ENCODE measurements around the gene KRTAP20-4.

Gene KRTAP20-4

GRCh38 chr21:30600787-30601186, 19.6 kb upstream of the KRTAP20-4 start, which contains the start of gene KRTAP22-1:
Gene KRTAP22-1, plus strand, starts transcription at chr21:30601087.
- Histone ChIP-seq H3K4me1 (ENCODE audit: control insufficient read depth, insufficient read depth, low read depth, low read length) (no peaks in the 10 kb centered on the region), H3K18ac (ENCODE audit: low read depth in 1 of 2, low read length in 2 of 2) (no peak within 1 kb of the TSS), H3K9ac (ENCODE audit: low read length) (no peak within 1 kb of the TSS), H3K27ac (ENCODE audit: low read length, poor library complexity, severe bottlenecking) (no peak within 1 kb of the TSS), H2BK120ac (ENCODE audit: low read depth, low read length) (no peak within 1 kb of the TSS), H4K91ac (ENCODE audit: low read length) (no peak within 1 kb of the TSS), H2BK15ac (ENCODE audit: low read depth, poor library complexity, severe bottlenecking) (no peak within 1 kb of the TSS), H3K4me2 (ENCODE audit: low read length, poor library complexity, severe bottlenecking) (no peak within 1 kb of the TSS), H3K4me3 (ENCODE audit: insufficient read depth in 1 of 2, low read depth in 1 of 2, low read length in 2 of 2) (no peak within 1 kb of the TSS), H2BK12ac (ENCODE audit: low read length in 2 of 2) (no peak within 1 kb of the TSS), H2AK5ac (ENCODE audit: low read length, severe bottlenecking) (no peak within 1 kb of the TSS), H2AFZ (ENCODE audit: low read depth, low read length) (no peak within 1 kb of the TSS), H2BK5ac (ENCODE audit: low read depth, low read length, poor library complexity, severe bottlenecking) (no peak within 1 kb of the TSS), H3K4ac (ENCODE audit: low read depth in 1 of 2, low read length in 2 of 2) (no peak within 1 kb of the TSS), H3K36me3 (ENCODE audit: control insufficient read depth in 1 of 2, insufficient read depth in 2 of 2, low read depth in 1 of 2, low read length in 2 of 2) (no peaks in the 10 kb centered on the region), H4K8ac (ENCODE audit: low read length) (no peak within 1 kb of the TSS), H3K14ac (ENCODE audit: low read length in 2 of 2) (no peak within 1 kb of the TSS), H3K9me3 (ENCODE audit: control insufficient read depth, low read length) (peaks cover 5% of the 10 kb centered on the region), H3K79me1 (replicated peaks; ENCODE audit: low read length, poor library complexity, severe bottlenecking) (no peaks in the 10 kb centered on the region), H3K27me3 (ENCODE audit: control insufficient read depth in 1 of 2, insufficient read depth in 1 of 2, low read length in 2 of 2) (no peaks in the 10 kb centered on the region), H3K23ac (ENCODE audit: low read length in 2 of 2) (no peak within 1 kb of the TSS)
- WGBS, result no CpG with 5 or more reads among the region's 1 CpG
- DNase-seq, result no peak

GRCh38 chr21:30605968-30606367, 14.5 kb upstream of the KRTAP20-4 start:
- Histone ChIP-seq H4K91ac (ENCODE audit: low read length) (no peak overlapping the region), H3K23ac (ENCODE audit: low read length in 2 of 2) (no peak overlapping the region), H2BK12ac (ENCODE audit: low read length in 2 of 2) (no peak overlapping the region), H3K4me1 (ENCODE audit: control insufficient read depth, insufficient read depth, low read depth, low read length) (no peaks in the 10 kb centered on the region), H3K4ac (ENCODE audit: low read depth in 1 of 2, low read length in 2 of 2) (no peak overlapping the region), H3K27ac (ENCODE audit: low read length, poor library complexity, severe bottlenecking) (no peak overlapping the region), H2AK5ac (ENCODE audit: low read length, severe bottlenecking) (no peak overlapping the region), H2BK15ac (ENCODE audit: low read depth, poor library complexity, severe bottlenecking) (no peak overlapping the region), H3K79me1 (replicated peaks; ENCODE audit: low read length, poor library complexity, severe bottlenecking) (no peaks in the 10 kb centered on the region), H4K8ac (ENCODE audit: low read length) (no peak overlapping the region), H3K18ac (ENCODE audit: low read depth in 1 of 2, low read length in 2 of 2) (no peak overlapping the region), H3K27me3 (ENCODE audit: control insufficient read depth in 1 of 2, insufficient read depth in 1 of 2, low read length in 2 of 2) (no peaks in the 10 kb centered on the region), H2BK5ac (ENCODE audit: low read depth, low read length, poor library complexity, severe bottlenecking) (no peak overlapping the region), H3K9me3 (ENCODE audit: control insufficient read depth, low read length) (peaks cover 8% of the 10 kb centered on the region), H3K36me3 (ENCODE audit: control insufficient read depth in 1 of 2, insufficient read depth in 2 of 2, low read depth in 1 of 2, low read length in 2 of 2) (no peaks in the 10 kb centered on the region), H2BK120ac (ENCODE audit: low read depth, low read length) (no peak overlapping the region), H3K4me2 (ENCODE audit: low read length, poor library complexity, severe bottlenecking) (no peak overlapping the region), H3K4me3 (ENCODE audit: insufficient read depth in 1 of 2, low read depth in 1 of 2, low read length in 2 of 2) (no peak overlapping the region), H3K9ac (ENCODE audit: low read length) (no peak overlapping the region), H3K14ac (ENCODE audit: low read length in 2 of 2) (no peak overlapping the region), H2AFZ (ENCODE audit: low read depth, low read length) (no peak overlapping the region)
- WGBS, result 49% methylated on average over 2 of the region's 2 CpGs
- no peak for DNase-seq

- H3K14ac ChIP-seq (ENCODE audit: low read length in 2 of 2), result no peak overlapping the region
- H3K23ac ChIP-seq (ENCODE audit: low read length in 2 of 2), result no peak overlapping the region
- no peak for DNase-seq
- no peak overlapping the region for H2BK12ac ChIP-seq (ENCODE audit: low read length in 2 of 2)
- no peaks in the 10 kb centered on the region for H3K4me1 ChIP-seq (ENCODE audit: control insufficient read depth, insufficient read depth, low read depth, low read length)
- H3K9ac ChIP-seq (ENCODE audit: low read length), result no peak overlapping the region
- no peaks in the 10 kb centered on the region for H3K27me3 ChIP-seq (ENCODE audit: control insufficient read depth in 1 of 2, insufficient read depth in 1 of 2, low read length in 2 of 2)
- no peak overlapping the region for H2BK5ac ChIP-seq (ENCODE audit: low read depth, low read length, poor library complexity, severe bottlenecking)
- no peak overlapping the region for H3K4ac ChIP-seq (ENCODE audit: low read depth in 1 of 2, low read length in 2 of 2)
- H2BK15ac ChIP-seq (ENCODE audit: low read depth, poor library complexity, severe bottlenecking), result no peak overlapping the region
- no peak overlapping the region for H2AK5ac ChIP-seq (ENCODE audit: low read length, severe bottlenecking)
- no peak overlapping the region for H2AFZ ChIP-seq (ENCODE audit: low read depth, low read length)
- H3K36me3 ChIP-seq (ENCODE audit: control insufficient read depth in 1 of 2, insufficient read depth in 2 of 2, low read depth in 1 of 2, low read length in 2 of 2), result no peaks in the 10 kb centered on the region
- no peak overlapping the region for H2BK120ac ChIP-seq (ENCODE audit: low read depth, low read length)
- no peak overlapping the region for H3K27ac ChIP-seq (ENCODE audit: low read length, poor library complexity, severe bottlenecking)
- WGBS, result 62% methylated on average over 1 of the region's 2 CpGs
- peaks cover 10% of the 10 kb centered on the region for H3K9me3 ChIP-seq (ENCODE audit: control insufficient read depth, low read length)
- no peak overlapping the region for H4K91ac ChIP-seq (ENCODE audit: low read length)
- H3K18ac ChIP-seq (ENCODE audit: low read depth in 1 of 2, low read length in 2 of 2), result no peak overlapping the region
- H3K4me3 ChIP-seq (ENCODE audit: insufficient read depth in 1 of 2, low read depth in 1 of 2, low read length in 2 of 2), result no peak overlapping the region
- no peaks in the 10 kb centered on the region for H3K79me1 ChIP-seq (replicated peaks; ENCODE audit: low read length, poor library complexity, severe bottlenecking)
- no peak overlapping the region for H3K4me2 ChIP-seq (ENCODE audit: low read length, poor library complexity, severe bottlenecking)
- H4K8ac ChIP-seq (ENCODE audit: low read length), result no peak overlapping the region
These were observed 8.3 kb upstream of the KRTAP20-4 start for GRCh38 chr21:30612132-30612531.

- H2BK120ac ChIP-seq (ENCODE audit: low read depth, low read length), result no peak within 1 kb of the TSS
- H4K91ac ChIP-seq (ENCODE audit: low read length), result no peak within 1 kb of the TSS
- H3K4me3 ChIP-seq (ENCODE audit: insufficient read depth in 1 of 2, low read depth in 1 of 2, low read length in 2 of 2), result no peak within 1 kb of the TSS
- H3K4ac ChIP-seq (ENCODE audit: low read depth in 1 of 2, low read length in 2 of 2), result no peak within 1 kb of the TSS
- no peak within 1 kb of the TSS for H2BK12ac ChIP-seq (ENCODE audit: low read length in 2 of 2)
- no peaks in the 10 kb centered on the region for H3K27me3 ChIP-seq (ENCODE audit: control insufficient read depth in 1 of 2, insufficient read depth in 1 of 2, low read length in 2 of 2)
- no peaks in the 10 kb centered on the region for H3K36me3 ChIP-seq (ENCODE audit: control insufficient read depth in 1 of 2, insufficient read depth in 2 of 2, low read depth in 1 of 2, low read length in 2 of 2)
- H3K79me1 ChIP-seq (replicated peaks; ENCODE audit: low read length, poor library complexity, severe bottlenecking), result no peaks in the 10 kb centered on the region
- H2BK15ac ChIP-seq (ENCODE audit: low read depth, poor library complexity, severe bottlenecking), result no peak within 1 kb of the TSS
- no peak within 1 kb of the TSS for H2AFZ ChIP-seq (ENCODE audit: low read depth, low read length)
- DNase-seq, result no peak
- H3K4me1 ChIP-seq (ENCODE audit: control insufficient read depth, insufficient read depth, low read depth, low read length), result no peaks in the 10 kb centered on the region
- no peak within 1 kb of the TSS for H3K27ac ChIP-seq (ENCODE audit: low read length, poor library complexity, severe bottlenecking)
- no peak within 1 kb of the TSS for H3K9ac ChIP-seq (ENCODE audit: low read length)
- H2AK5ac ChIP-seq (ENCODE audit: low read length, severe bottlenecking), result no peak within 1 kb of the TSS
- no peak within 1 kb of the TSS for H3K23ac ChIP-seq (ENCODE audit: low read length in 2 of 2)
- no peak within 1 kb of the TSS for H3K18ac ChIP-seq (ENCODE audit: low read depth in 1 of 2, low read length in 2 of 2)
- no peak within 1 kb of the TSS for H2BK5ac ChIP-seq (ENCODE audit: low read depth, low read length, poor library complexity, severe bottlenecking)
- H3K14ac ChIP-seq (ENCODE audit: low read length in 2 of 2), result no peak within 1 kb of the TSS
- WGBS, result 68% methylated on average over 2 of the region's 2 CpGs
- peaks cover 10% of the 10 kb centered on the region for H3K9me3 ChIP-seq (ENCODE audit: control insufficient read depth, low read length)
- H3K4me2 ChIP-seq (ENCODE audit: low read length, poor library complexity, severe bottlenecking), result no peak within 1 kb of the TSS
- H4K8ac ChIP-seq (ENCODE audit: low read length), result no peak within 1 kb of the TSS
These were observed 6.6 kb upstream of the KRTAP20-4 start, which contains the start of gene KRTAP6-1 for GRCh38 chr21:30613836-30614235. Gene KRTAP6-1, minus strand, starts transcription at chr21:30613930. Its CDS starts 26 bp downstream, at chr21:30613904.

Measured in mesenchymal stem cell (in vitro differentiated cells and primary cell).